ENCODE data around the gene COL4A2.
A peak's percentile ranks its signal among the peaks of the same experiment; 100 is the strongest.

Gene COL4A2

DNA sequence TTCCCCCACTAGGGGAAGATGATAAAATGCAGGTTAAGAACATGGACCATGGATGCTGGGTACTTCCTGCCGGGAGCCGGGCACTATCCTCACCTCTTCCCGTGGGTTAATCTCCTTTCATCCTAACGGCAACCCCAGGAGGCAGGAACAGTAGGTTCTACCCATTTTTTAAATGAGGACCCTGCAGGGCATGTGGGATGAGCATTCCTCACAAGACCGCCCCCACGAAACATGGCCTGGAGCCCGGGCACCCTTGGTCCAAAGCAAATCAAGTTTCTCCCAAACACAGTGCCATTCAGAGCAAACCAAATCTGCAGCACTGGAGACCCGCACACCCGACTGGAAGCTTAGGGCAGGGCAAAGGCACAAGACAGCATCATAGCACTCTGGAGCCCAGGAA is 35.4 kb downstream of the COL4A2 start:
- no peak overlapping the region for H3K27ac Mint-ChIP-seq
- peaks cover 33% of the 10 kb centered on the region for H3K4me1 Mint-ChIP-seq
- H3K4me3 Mint-ChIP-seq = no peak overlapping the region
- H3K27me3 Mint-ChIP-seq = peaks cover 3% of the 10 kb centered on the region
- no peaks in the 10 kb centered on the region for H3K9me3 Mint-ChIP-seq
- H3K36me3 Mint-ChIP-seq = no peaks in the 10 kb centered on the region

DNA sequence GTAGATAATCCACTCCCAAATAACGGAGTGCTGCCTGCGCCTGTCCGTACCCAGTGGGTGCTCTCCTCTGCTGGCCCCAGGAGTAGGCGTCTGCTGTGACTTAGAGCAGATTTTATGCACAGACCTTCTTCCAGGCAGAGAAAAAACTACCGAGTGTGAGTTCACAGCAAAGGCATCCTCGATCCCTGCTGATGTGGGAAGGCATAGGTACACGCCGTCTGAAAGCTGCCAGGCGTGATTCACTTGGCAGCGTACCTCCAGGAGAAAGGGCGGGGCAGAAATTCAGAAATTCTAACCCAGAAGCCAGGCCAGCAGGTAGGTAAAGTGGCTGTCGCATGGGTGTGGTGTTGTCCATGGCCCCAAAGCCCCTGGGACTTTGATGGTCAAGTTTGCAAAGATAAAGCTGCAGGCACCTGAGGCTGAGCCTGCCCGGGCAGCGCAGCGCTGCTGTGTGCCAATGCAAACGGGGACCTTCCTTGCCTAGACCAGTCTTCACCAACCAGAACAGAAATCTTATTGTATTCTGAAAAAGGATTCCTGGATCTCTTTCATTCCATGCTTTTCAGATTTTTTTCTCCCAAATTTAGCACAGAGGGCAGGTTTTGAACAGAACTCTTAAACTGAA is 36.3 kb downstream of the COL4A2 start:
- no peaks in the 10 kb centered on the region for H3K9me3 Mint-ChIP-seq
- H3K27ac Mint-ChIP-seq = no peak overlapping the region
- no peak overlapping the region for H3K4me3 Mint-ChIP-seq
- peaks cover 3% of the 10 kb centered on the region for H3K27me3 Mint-ChIP-seq
- H3K36me3 Mint-ChIP-seq = no peaks in the 10 kb centered on the region
- peaks cover 33% of the 10 kb centered on the region for H3K4me1 Mint-ChIP-seq

DNA sequence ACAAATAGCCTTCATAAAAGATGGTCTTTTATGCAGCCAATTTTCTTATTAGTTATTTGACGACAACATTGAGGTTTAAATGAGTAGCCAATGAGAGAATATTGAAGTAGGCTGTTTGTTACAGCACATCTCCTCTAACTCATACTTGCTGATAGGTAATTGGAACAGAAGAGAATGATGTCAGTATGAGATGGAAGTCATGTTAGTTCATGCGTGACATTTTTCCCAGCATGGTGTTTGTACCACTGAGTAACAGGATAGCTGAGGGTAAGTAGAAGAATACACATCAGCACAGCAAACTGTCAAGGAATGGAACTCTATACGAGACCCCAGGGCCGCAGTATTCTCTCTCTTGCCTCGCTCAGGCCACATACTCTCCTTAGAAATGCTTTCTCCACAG is 37.2 kb downstream of the COL4A2 start:
- Mint-ChIP-seq H3K4me3 (no peak overlapping the region), H3K4me1 (peaks cover 27% of the 10 kb centered on the region), H3K36me3 (no peaks in the 10 kb centered on the region), H3K9me3 (no peaks in the 10 kb centered on the region), H3K27ac (no peak overlapping the region), H3K27me3 (no peaks in the 10 kb centered on the region)

DNA sequence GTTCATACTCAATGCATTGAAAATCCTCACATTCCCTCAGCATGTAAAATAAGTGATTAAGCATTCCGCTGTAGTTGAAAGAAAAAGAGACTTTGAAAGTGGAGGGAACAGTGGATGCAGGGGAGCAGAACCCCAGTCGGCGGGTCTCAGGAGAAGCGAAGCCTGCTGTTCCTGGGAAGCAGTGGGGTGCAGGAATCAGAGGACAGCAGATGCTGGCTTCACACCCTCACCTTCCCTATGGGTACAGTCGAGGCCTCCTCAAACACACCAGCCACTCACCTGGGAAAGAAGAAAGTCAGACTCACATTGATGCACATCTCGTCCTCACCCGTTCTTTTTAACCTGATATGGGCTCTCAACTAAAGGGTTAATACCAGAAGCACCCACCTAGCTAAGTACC is 38.2 kb downstream of the COL4A2 start:
- Mint-ChIP-seq H3K27ac (no peak overlapping the region), H3K4me3 (no peak overlapping the region), H3K4me1 (peaks cover 17% of the 10 kb centered on the region), H3K27me3 (no peaks in the 10 kb centered on the region), H3K36me3 (no peaks in the 10 kb centered on the region), H3K9me3 (no peaks in the 10 kb centered on the region)

DNA sequence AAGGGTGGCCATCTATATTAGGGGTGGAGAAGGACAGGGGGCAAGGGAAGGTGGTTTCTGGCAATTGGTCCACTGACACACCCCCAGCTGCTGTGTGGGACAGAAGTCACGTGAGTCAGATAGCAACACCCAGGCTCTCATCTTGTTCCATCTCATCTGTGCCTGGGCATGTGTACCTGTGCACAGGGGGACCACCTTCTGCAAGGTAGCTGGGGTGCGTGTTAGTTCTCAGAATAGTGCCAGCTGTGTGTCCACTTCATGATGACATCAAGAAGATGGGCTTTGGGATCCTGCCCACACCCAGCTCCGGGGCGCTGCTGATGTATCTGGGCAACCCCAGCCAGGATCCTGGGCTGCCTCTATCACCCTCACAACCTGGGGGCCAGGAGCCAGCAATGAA is 38.6 kb downstream of the COL4A2 start:
- Mint-ChIP-seq H3K4me1 (peaks cover 13% of the 10 kb centered on the region), H3K27ac (no peak overlapping the region), H3K4me3 (no peak overlapping the region), H3K27me3 (no peaks in the 10 kb centered on the region), H3K9me3 (no peaks in the 10 kb centered on the region), H3K36me3 (no peaks in the 10 kb centered on the region)

DNA sequence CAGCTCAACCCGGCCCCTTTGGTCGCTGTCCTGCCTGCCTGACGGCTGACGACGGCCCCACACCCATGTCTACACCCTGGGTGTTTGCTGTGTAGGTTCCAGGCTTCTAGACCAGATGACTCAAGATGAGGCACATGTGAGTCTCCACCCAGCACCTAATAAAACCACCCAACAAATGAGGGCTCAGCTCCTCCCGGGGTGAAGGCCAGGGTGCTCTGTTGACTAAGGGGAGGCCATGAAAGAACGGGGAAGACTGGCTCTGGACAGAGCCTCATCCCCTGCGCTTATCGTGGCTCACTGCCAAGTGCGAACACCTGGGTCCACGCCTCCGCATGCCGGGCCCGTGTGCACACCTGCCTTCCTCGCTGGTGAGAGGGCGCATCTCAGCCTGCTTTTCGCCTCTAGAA is 39.6 kb downstream of the COL4A2 start:
- no peaks in the 10 kb centered on the region for H3K27me3 Mint-ChIP-seq
- peaks cover 3% of the 10 kb centered on the region for H3K4me1 Mint-ChIP-seq
- no peaks in the 10 kb centered on the region for H3K9me3 Mint-ChIP-seq
- no peaks in the 10 kb centered on the region for H3K36me3 Mint-ChIP-seq
- no peak overlapping the region for H3K27ac Mint-ChIP-seq
- no peak overlapping the region for H3K4me3 Mint-ChIP-seq

DNA sequence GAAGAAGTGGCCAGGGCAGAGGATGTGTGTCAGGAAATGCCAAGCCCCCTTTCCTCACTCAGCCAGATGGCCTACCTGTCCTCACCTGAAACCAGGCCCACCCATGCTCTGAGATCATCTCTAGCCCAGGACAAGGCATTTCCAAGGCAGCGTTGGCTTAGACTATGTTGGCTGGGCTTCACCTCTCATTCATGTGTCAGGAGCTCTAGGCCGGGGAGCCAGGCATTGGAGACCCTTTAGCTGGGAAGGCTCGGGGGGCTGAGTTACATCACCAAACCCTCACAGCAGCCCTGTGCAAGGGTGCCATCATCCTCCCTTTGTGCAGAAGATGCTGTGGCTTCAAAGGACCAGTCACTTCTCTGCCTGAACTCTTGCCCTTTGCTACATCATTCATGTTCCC is 40.0 kb downstream of the COL4A2 start:
- Mint-ChIP-seq H3K9me3 (no peaks in the 10 kb centered on the region), H3K4me3 (no peak overlapping the region), H3K27ac (no peak overlapping the region), H3K4me1 (no peaks in the 10 kb centered on the region), H3K27me3 (no peaks in the 10 kb centered on the region), H3K36me3 (no peaks in the 10 kb centered on the region)

DNA sequence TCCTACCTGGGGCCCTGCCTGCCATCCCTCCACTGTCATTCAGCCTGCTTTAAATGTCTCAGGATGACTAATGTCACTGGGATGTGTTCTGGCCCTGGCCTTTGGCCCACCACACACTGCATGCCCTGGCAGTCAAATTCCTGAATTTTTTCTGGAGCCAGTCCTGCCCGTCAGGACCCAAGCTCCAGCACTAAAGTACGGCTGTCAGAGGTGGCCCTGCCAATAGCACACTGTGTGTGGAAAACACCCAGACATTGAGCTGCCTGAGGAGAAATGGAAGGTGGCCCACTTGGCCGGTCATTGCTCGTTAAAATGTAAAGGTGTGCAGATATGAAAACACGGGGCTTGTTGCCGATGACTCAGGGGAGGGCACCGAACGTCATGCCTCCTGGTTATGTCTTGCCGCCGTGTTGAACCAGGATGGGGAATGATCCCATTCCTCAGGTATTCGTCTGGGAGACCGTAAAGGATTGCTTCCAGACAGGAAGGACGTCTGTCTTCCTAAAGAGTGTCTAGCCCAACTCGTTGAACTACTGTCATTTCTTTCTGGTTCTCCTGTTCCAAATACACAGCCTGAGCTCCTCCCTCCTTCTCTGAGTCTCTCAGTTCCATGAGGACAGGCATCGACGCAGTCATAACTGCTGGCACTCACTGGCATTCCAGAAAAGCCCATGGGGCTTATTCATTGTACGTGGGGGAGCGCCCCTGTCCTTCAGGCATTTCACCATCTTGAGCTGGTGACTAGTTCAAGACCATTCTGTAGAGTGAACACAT is 40.6 kb downstream of the COL4A2 start:
- no peaks in the 10 kb centered on the region for H3K27me3 Mint-ChIP-seq
- H3K4me3 Mint-ChIP-seq = no peak overlapping the region
- no peaks in the 10 kb centered on the region for H3K4me1 Mint-ChIP-seq
- no peak overlapping the region for H3K27ac Mint-ChIP-seq
- no peaks in the 10 kb centered on the region for H3K36me3 Mint-ChIP-seq
- H3K9me3 Mint-ChIP-seq = no peaks in the 10 kb centered on the region

DNA sequence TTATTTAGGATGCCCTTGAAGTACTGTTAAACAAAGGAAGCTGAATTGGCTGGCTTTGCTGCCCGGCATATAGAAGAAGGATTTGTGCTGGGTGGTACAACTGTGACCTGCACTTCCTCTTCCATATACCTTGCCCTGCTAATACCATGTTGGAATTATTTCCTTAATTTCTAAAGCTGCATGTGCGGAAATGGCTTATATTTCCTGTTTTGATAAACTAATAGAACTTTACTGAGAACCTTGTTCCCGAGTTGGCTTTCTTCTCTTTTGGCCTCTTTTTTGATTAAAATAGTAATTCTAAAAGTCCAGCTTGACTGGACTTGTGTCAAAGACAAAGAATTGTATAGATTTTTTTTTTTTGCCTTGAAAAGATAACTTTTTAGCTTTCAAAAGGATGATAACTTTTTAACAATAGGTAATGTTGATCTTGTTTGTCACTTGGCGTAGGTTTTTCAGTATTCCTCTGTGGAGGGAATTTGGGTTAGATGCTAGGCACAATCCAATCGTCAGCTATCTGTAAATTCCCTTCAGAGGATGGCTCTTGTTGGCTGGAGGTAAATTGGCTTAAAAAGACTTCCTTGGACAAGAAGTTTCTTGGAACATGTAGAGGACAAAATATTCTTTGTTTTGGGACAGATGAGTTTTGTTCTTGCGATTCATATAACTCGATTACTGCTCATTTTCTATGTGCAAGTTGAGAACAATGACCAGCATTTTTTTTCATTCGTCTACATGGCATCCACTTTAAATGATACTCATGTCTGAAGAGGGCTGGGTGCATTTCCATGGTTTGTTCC is 41.4 kb downstream of the COL4A2 start:
- no peaks in the 10 kb centered on the region for H3K36me3 Mint-ChIP-seq
- H3K27me3 Mint-ChIP-seq = no peaks in the 10 kb centered on the region
- H3K4me3 Mint-ChIP-seq = no peak overlapping the region
- H3K4me1 Mint-ChIP-seq = no peaks in the 10 kb centered on the region
- no peak overlapping the region for H3K27ac Mint-ChIP-seq
- H3K9me3 Mint-ChIP-seq = no peaks in the 10 kb centered on the region

DNA sequence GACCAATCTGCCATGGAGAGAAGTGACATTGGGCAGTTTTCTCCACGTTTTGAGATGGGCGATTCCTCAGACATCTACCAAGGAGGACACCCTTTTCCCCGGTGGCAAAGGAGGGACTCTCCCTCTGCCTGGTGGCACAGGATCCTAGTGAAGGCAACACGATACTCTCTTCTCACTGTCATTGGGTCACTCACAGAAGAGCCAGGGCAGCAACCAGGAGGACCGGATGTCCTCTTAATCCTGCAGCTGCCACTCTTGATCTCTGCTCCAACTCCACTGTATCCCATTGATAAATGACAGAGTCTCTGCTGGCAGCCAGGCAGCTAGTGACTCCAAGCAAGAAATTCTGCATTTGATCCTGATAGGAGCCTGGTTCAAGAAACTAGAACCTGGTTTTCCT is 42.2 kb downstream of the COL4A2 start:
- H3K9me3 Mint-ChIP-seq = no peaks in the 10 kb centered on the region
- no peak overlapping the region for H3K4me3 Mint-ChIP-seq
- H3K36me3 Mint-ChIP-seq = no peaks in the 10 kb centered on the region
- H3K27me3 Mint-ChIP-seq = no peaks in the 10 kb centered on the region
- H3K4me1 Mint-ChIP-seq = no peaks in the 10 kb centered on the region
- H3K27ac Mint-ChIP-seq = no peak overlapping the region

DNA sequence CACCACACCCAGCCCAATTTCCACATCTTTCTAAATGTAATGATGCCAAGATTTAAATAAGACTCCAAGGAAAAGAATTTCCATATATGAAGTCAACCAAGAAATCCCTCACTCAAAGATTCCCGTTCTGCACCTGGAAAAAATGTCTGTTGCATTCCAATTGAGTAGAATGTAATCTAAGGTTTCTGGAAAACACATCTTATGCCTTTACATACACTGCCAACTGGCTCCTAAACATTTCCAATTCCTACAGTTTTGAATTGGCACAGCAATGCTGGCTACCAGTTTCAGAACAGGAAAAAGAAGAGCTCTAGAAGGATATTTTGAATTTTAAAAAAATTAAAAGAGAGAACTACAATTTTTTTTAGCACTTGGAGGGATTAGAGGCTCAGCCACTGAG is 43.0 kb downstream of the COL4A2 start:
- H3K36me3 Mint-ChIP-seq = no peaks in the 10 kb centered on the region
- H3K4me1 Mint-ChIP-seq = no peaks in the 10 kb centered on the region

DNA sequence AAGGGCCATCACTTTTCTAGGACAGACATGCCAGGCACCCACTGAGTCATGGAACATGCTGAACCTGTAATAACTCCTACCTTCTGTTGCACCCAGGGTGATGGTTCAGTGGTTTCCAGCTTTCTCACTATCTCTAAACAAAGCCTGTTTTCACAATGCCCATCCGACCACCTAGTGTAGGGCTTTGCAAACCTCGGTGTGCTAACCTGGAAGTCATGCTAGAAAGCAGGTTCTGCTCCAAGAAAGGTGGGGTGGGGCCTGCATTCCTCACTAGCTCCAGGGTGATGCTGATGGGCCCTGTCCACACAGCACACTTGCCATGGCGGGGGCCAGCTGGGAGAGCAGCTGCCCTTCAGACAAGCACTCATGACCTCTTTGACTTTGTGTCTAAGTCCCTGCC is 43.4 kb downstream of the COL4A2 start:
- Mint-ChIP-seq H3K27me3 (no peaks in the 10 kb centered on the region), H3K36me3 (no peaks in the 10 kb centered on the region), H3K9me3 (no peaks in the 10 kb centered on the region), H3K4me1 (no peaks in the 10 kb centered on the region), H3K4me3 (no peak overlapping the region), H3K27ac (no peak overlapping the region)

More for the DNA sequence above, 43.0 kb downstream of the COL4A2 start:
- no peaks in the 10 kb centered on the region for H3K27me3 Mint-ChIP-seq
- no peaks in the 10 kb centered on the region for H3K9me3 Mint-ChIP-seq
- H3K27ac Mint-ChIP-seq = peak overlapping the region; percentile 38
- H3K4me3 Mint-ChIP-seq = no peak overlapping the region

DNA sequence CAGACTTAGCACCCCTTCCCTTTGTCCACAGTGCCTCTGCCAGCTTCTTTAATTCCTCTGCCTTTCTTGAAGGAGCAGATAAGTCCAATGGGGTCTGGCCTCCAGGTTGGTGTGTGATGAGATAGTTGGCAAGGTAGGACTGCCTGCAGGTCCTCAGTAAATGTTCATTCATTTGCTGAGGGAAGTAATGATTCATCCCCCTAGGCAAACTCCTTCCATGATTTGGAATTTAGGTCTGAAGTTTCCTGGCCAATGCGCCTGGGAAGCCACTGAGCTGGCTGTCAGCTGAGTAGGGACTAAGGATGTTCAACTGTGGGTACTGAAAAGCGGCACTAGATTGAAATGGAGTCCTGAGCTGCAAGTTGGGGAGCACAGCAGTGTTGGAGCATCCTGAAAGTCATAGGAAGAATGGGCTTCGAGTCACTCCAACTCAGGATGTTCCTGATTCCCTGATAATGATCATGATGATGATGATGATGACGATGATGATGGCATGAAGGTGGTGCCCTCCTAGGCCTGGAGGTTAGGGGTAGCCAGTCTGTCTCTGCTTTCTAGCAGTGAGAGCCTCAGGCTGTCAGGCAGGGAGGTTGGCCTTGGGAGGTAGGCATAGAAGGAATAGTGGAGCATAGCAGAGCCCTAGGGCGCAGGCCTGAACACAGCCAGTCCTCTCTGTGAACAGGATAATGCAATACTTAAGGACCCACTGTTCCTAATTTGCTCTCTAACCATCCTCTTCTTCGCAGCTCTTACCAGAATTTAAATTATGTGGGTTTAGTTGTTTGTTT is 44.7 kb downstream of the COL4A2 start:
- Mint-ChIP-seq H3K27me3 (no peaks in the 10 kb centered on the region), H3K4me3 (no peak overlapping the region), H3K4me1 (no peaks in the 10 kb centered on the region), H3K27ac (no peak overlapping the region), H3K36me3 (no peaks in the 10 kb centered on the region), H3K9me3 (no peaks in the 10 kb centered on the region)

DNA sequence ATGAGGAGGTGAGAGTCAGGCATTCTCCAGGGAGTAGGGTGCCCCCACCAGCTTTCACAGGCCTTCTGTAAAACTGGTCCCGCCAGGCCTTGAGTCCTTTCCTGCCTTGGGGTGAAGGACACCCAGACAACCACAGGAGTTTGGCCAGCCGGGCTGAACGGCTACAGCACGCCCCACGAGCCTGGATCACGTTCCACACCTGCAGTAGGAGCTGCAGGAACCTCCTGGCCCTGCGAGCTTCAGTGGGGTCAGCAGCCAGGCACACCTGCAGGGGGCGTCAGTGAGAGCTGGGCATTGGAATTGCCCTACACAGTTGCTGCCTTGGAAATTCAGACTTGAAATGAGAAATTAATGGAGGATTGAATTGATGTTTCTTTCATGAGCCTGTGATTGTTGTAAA is 45.7 kb downstream of the COL4A2 start:
- Mint-ChIP-seq H3K9me3 (no peaks in the 10 kb centered on the region), H3K27me3 (no peaks in the 10 kb centered on the region), H3K27ac (no peak overlapping the region), H3K36me3 (no peaks in the 10 kb centered on the region), H3K4me1 (no peaks in the 10 kb centered on the region), H3K4me3 (no peak overlapping the region)

DNA sequence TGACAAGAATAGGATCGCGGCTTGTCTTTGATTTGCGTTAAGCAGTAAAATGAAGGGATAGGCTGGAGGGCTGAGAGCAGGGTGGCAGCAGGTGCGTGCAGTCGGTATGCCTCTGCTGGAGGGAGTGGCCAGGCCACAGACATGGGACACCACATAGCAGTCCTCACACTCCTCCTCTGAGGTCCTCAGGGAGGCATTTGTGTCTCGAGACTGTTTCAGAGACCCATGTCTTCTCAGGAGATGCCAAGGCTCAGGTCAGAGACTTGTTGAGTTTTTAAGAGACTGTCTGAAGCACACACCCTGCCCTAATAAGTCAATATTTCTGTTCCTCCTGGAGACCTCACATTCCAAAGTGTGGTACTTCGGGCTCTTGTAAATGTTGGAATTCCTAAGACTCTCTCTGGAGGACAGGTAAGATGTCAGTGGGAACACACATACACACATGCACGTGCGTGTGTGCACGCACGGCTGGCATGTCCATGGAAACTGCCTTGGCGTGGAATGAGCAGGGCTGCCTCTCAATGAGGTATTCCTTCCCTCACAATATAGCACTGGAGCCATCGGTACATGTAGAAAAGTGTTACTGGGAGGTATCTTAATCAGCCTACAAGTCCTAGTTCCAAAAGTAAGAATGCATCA is 46.4 kb downstream of the COL4A2 start:
- Mint-ChIP-seq H3K4me3 (no peak overlapping the region), H3K36me3 (no peaks in the 10 kb centered on the region), H3K4me1 (no peaks in the 10 kb centered on the region), H3K9me3 (no peaks in the 10 kb centered on the region), H3K27me3 (no peaks in the 10 kb centered on the region), H3K27ac (no peak overlapping the region)
